Measurements from ENCODE around the gene SSTR5.

Gene SSTR5

GRCh38 chr16:1127101-1127500 lies 54.6 kb downstream of the SSTR5 start:
- no peak for DNase-seq

GRCh38 chr16:1127971-1128715 lies 55.6 kb downstream of the SSTR5 start:
- DNase-seq, result no peak

GRCh38 chr16:1129106-1129960 lies 56.8 kb downstream of the SSTR5 start:
- no peak for DNase-seq

- no peak for DNase-seq
Observed at GRCh38 chr16:1130382-1130781, 57.8 kb downstream of the SSTR5 start.
